Kidney (tissue), 14 donors: Measurements from ENCODE around the gene HOXB1. TPM values are rescaled to one million over a fixed set of nuclear protein-coding genes. Genes with fewer than 3 reads are reported as not detected.

Source experiments
- DNase-seq, 5 donors: peaks; one replicate each; pipeline ENCODE4 v3.0.0-alpha.2; 2013 to 2020
- FAIRE-seq: peaks from 2 replicates; lab custom pipeline; 2012; peaks lifted over from hg19 to GRCh38; lab: Jason Lieb, UNC
- H3K27ac ChIP-seq, 2 donors: one replicate each; pipeline ENCODE4 v1.7.0; 2013; ENCODE audit warnings: low read depth in 2 of 2, low read length in 2 of 2, inconsistent platforms in 1 of 2
- H3K27me3 ChIP-seq: one replicate; pipeline ENCODE4 v1.7.1; 2013; ENCODE audit warnings: low read length, inconsistent platforms; ENCODE audit not compliant: control insufficient read depth, insufficient read depth
- H3K36me3 ChIP-seq, 3 donors: one replicate each; pipeline versions ENCODE4 v1.7.0 to v1.7.1; 2013; ENCODE audit warnings: low read length in 3 of 3, control low read depth in 1 of 3, inconsistent platforms in 1 of 3; ENCODE audit not compliant: insufficient read depth in 3 of 3, control insufficient read depth in 2 of 3
- H3K4me1 ChIP-seq, 3 donors: one replicate each; pipeline versions ENCODE4 v1.7.0 to v1.7.1; 2013; ENCODE audit warnings: low read length in 3 of 3, inconsistent platforms in 1 of 3, low read depth in 1 of 3; ENCODE audit not compliant: control insufficient read depth in 2 of 3, insufficient read depth in 2 of 3
- H3K4me3 ChIP-seq, 3 donors: one replicate each; pipeline versions ENCODE4 v1.7.0 to v1.8.1; 2013; ENCODE audit warnings: low read length in 3 of 3, control low read depth in 1 of 3, inconsistent platforms in 1 of 3
- H3K9ac ChIP-seq, 3 donors: one replicate each; pipeline versions ENCODE4 v1.7.0 to v1.7.1; 2013; ENCODE audit warnings: low read length in 3 of 3, control low read depth in 1 of 3, inconsistent platforms in 1 of 3
- H3K9me3 ChIP-seq, 3 donors: one replicate each; pipeline versions ENCODE4 v1.7.0 to v1.7.1; 2013; ENCODE audit warnings: low read length in 3 of 3, control low read depth in 1 of 3, inconsistent platforms in 1 of 3; ENCODE audit not compliant: control insufficient read depth in 2 of 3, insufficient read depth in 1 of 3
- intact Hi-C: fragments of 100-400 bp; cut with DNase I; formaldehyde crosslinking; loops from one replicate; pipeline ENCODE4 v1.11.1; 2022
- polyA plus RNA-seq: library from polyadenylated mRNA; stranded (reverse); fragments of 350-450 nt; fragmentation: Illumina TruSeq; extraction: RNeasy Lipid Tissue Mini Kit (QIAGEN cat#74804); gene quantifications from one replicate; pipeline ENCODE4 v1.2.3, GENCODE V29; 2014; ENCODE audit warnings: low read depth, low replicate concordance; ENCODE audit not compliant: insufficient read depth
- total RNA-seq: library from RNA; stranded (reverse); fragmentation: NEBNext Ultra II Directional; extraction: Animal tissue kit (Norgen Biotek cat#: 25700); gene quantifications from one replicate; pipeline ENCODE4 v1.2.1, GENCODE V29; 2021
- TF ChIP-seq, protein P1 (sequence below): IDR thresholded peaks from 3 replicates; pipeline ENCODE4 v1.5.1; 2012; ENCODE audit warnings: mild to moderate bottlenecking, moderate library complexity, borderline replicate concordance; ENCODE audit not compliant: insufficient read depth; ENCODE audit errors: extremely low read depth
- donor health status: control.
- donor health status: control.
- donor health status: control.
- donor health status: control.
- donor health status: control.
- donor health status: DM: yes; HTN: yes; CAD: no.
- donor health status: Normal renal cell carcinoma (clear cell type).

The HOXB1 gene
- total and polyA plus RNA-seq, 2 donors from 2014 or later = not detected

DNA sequence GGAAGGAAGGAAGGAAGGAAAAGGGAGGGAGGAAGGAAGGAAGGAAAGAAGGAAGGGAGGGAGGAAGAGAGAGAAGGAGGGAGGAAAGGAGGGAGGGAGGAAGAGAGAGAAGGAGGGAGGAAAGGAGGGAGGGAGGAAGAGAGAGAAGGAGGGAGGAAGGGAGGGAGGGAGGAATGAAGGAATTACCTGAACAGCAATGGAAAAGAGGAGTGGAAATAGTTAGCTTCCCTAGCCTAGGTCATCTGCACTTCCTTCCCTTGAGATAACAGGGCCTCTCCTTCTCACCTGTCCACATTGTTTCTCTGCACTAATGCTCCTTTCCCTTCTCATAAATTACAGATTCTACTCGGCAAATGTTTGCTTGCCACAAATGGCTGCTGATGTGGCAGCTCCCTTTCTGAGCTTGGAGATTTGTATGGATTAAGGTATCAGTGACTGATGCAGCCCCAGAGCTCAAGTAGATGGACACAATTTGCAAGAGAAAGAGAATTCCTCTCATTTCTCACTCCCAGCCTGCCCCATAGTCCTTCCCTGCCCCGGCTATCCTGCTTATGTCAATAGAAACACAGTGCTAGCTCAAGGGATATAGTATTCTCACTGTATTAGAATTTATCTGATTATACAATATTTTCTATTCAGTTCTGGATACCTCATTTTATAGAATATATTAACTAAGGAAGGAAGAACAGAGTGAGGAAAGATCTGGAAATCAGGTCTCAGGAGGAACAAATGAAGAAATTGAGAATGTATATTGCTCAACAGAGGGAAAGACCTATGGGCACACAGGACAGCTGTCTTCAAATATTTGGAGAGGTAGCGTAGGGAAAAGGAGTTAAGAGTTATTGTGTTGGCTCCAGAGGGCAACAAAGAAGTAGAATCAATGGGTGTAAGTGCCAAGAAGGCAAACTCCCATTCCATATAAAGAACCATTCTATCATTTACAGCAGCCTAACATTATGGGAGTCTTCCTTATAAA lies 14.6 kb downstream of the HOXB1 start:
- Histone ChIP-seq H3K4me1 (peaks cover 0 to 4% (median 0%) of the 10 kb centered on the region in 3 donors), H3K4me3 (no peak overlapping the region), H3K27me3 (no peaks in the 10 kb centered on the region), H3K27ac (no peak overlapping the region), H3K9ac (no peak overlapping the region), H3K36me3 (no peaks in the 10 kb centered on the region), H3K9me3 (no peaks in the 10 kb centered on the region)
- TF ChIP-seq, protein P1, sequence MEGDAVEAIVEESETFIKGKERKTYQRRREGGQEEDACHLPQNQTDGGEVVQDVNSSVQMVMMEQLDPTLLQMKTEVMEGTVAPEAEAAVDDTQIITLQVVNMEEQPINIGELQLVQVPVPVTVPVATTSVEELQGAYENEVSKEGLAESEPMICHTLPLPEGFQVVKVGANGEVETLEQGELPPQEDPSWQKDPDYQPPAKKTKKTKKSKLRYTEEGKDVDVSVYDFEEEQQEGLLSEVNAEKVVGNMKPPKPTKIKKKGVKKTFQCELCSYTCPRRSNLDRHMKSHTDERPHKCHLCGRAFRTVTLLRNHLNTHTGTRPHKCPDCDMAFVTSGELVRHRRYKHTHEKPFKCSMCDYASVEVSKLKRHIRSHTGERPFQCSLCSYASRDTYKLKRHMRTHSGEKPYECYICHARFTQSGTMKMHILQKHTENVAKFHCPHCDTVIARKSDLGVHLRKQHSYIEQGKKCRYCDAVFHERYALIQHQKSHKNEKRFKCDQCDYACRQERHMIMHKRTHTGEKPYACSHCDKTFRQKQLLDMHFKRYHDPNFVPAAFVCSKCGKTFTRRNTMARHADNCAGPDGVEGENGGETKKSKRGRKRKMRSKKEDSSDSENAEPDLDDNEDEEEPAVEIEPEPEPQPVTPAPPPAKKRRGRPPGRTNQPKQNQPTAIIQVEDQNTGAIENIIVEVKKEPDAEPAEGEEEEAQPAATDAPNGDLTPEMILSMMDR = no peak
- no peak for DNase-seq
- no peak for FAIRE-seq
- intact Hi-C loops = no loop called here

DNA sequence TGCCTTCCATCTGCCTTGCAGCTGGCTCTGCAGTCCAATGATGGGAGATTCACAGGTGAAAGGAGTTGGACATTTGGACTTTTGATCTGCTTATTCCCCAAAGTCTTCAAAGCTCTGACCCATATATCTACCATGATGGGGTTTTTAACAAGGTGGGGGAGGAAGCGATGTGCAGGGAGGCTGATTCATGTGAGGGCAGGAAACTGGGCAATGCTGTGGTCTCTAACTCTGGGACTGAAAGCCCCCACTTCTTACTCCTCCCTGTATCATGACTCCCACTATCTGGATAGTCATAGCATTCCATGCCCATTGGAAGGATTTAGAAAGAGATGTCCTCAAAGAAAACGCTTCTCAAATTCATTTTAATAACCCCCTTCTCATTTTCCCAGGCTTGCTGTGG lies 16.3 kb downstream of the HOXB1 start:
- DNase-seq (no peak), FAIRE-seq (no peak)
- TF ChIP-seq, protein P1 = no peak
- peaks cover 0 to 4% (median 0%) of the 10 kb centered on the region in 3 donors for H3K4me1 ChIP-seq
- H3K36me3 ChIP-seq = no peaks in the 10 kb centered on the region
- H3K9ac ChIP-seq = no peak overlapping the region
- H3K27ac ChIP-seq = no peak overlapping the region
- intact Hi-C loops = no loop called here
- no peaks in the 10 kb centered on the region for H3K9me3 ChIP-seq
- H3K27me3 ChIP-seq = no peaks in the 10 kb centered on the region
- H3K4me3 ChIP-seq = no peak overlapping the region

DNA sequence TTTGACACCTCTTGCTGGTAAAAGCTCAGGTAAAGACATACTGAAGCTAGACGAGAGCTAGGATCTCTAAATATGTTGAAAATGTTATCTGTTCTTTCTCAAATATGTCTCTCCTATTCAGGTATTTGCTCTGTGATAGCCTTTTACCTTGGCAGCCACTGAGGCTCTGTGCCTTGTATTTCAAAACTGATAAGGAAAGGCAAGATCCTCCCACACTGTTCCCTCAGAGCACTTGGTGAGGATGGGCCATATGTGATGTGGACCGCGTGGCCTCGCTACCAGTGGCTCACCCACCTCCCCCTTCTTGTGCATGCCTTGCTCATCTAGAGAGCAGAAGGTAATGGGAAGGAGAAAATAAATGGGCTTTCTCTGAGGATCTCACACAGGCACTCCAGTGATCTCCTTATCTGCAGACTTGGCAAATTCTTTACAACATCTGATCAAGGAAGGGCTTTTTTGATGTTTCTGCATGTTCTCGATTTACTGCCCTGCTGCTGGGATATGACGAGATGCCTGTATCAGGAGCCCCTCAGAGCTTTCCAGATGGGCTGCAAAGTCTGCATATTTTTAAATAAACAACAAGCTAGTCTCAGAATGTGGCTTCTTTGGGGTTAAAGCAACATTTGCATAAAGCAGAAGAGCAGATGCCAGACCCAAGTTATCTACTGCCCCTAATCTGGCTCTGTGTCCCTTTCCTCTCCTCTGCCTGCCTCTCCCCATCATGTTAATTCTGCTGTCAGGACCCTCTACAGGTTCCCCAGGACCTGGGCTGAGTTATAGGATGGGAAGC lies 16.9 kb downstream of the HOXB1 start:
- no peaks in the 10 kb centered on the region for H3K36me3 ChIP-seq
- no peaks in the 10 kb centered on the region for H3K9me3 ChIP-seq
- peaks cover 0 to 4% (median 0%) of the 10 kb centered on the region in 3 donors for H3K4me1 ChIP-seq
- H3K27me3 ChIP-seq = no peaks in the 10 kb centered on the region
- no peak overlapping the region for H3K27ac ChIP-seq
- H3K4me3 ChIP-seq = peak overlapping the region in 1 of 3 donors; percentile 46
- intact Hi-C loops = no loop called here
- FAIRE-seq = no peak
- DNase-seq = no peak
- no peak overlapping the region for H3K9ac ChIP-seq
- TF ChIP-seq, protein P1 = no peak
